OCI-LY3 (cell line): Measurements from ENCODE around the gene STX18.

Experiments
- CTCF ChIP-seq: fragments of 200-600, 300-600 bp; sonication (generic); IDR thresholded peaks from 2 replicates; pipeline ENCODE4 v1.5.1; 2014; ENCODE audit warnings: antibody characterized with exemption, low read length, low read depth
- EZH2phosphoT487 ChIP-seq: fragments of 200-600 bp; shearing (Covaris generic); IDR thresholded peaks from 2 replicates; pipeline ENCODE4 v1.6.1; 2018; ENCODE audit warnings: antibody characterized with exemption, mixed run types, low read depth

- TF ChIP-seq CTCF (no peak), EZH2phosphoT487 (no peak)
Observed at GRCh38 chr4:4416981-4417380, 124.9 kb downstream of the STX18 start.
